HG03442 (cell line): ENCODE data around the gene ADSS1.

Experiments used
- ATAC-seq: cut with Tn5 transposase; IDR thresholded peaks from one replicate; pipeline ENCODE4 v1.9.1; 2021; ENCODE audit warnings: mild to moderate bottlenecking, moderate library complexity; ENCODE audit not compliant: unreplicated experiment

Gene ADSS1

GRCh38 chr14:104778694-104779331 is 54.8 kb downstream of the ADSS1 start:
- ATAC-seq = no peak

- ATAC-seq = no peak
These were observed 55.9 kb downstream of the ADSS1 start for GRCh38 chr14:104779776-104780512.

- ATAC-seq = no peak
These were observed 56.5 kb downstream of the ADSS1 start for GRCh38 chr14:104780513-104781030.

GRCh38 chr14:104781271-104782077 is 57.4 kb downstream of the ADSS1 start:
- ATAC-seq = no peak

- no peak for ATAC-seq
These were observed 58.2 kb downstream of the ADSS1 start for GRCh38 chr14:104782086-104782807.

GRCh38 chr14:104782808-104783139 is 58.7 kb downstream of the ADSS1 start:
- no peak for ATAC-seq

- ATAC-seq = no peak
These were observed 59.6 kb downstream of the ADSS1 start for GRCh38 chr14:104783484-104784217.

- no peak for ATAC-seq
These were observed 60.2 kb downstream of the ADSS1 start for GRCh38 chr14:104784218-104784568.

- ATAC-seq = no peak
These were observed 61.0 kb downstream of the ADSS1 start for GRCh38 chr14:104784846-104785707.

- no peak for ATAC-seq
These were observed 61.7 kb downstream of the ADSS1 start for GRCh38 chr14:104785708-104786080.

- ATAC-seq = no peak
These were observed 62.1 kb downstream of the ADSS1 start for GRCh38 chr14:104786091-104786586.

GRCh38 chr14:104786726-104787675 is 63.0 kb downstream of the ADSS1 start:
- no peak for ATAC-seq

- no peak for ATAC-seq
These were observed 63.7 kb downstream of the ADSS1 start for GRCh38 chr14:104787736-104788135.

GRCh38 chr14:104788161-104788818 is 64.3 kb downstream of the ADSS1 start:
- ATAC-seq = no peak

- ATAC-seq = no peak
These were observed 65.0 kb downstream of the ADSS1 start for GRCh38 chr14:104788873-104789663.

- no peak for ATAC-seq
These were observed 66.0 kb downstream of the ADSS1 start for GRCh38 chr14:104789752-104790743.
